GM21390 (cell line): ENCODE data around the gene ATP6V1D.
A peak's percentile ranks its signal among the peaks of the same experiment; 100 is the strongest.
"Not testable (repeated sequence)": the region's sequence is repeated elsewhere in the genome, so short reads cannot be mapped to it uniquely, and the experiment has no call there.

Source experiments
- ATAC-seq: cut with Tn5 transposase; IDR thresholded peaks from one replicate; pipeline ENCODE4 v1.9.1; 2021; ENCODE audit not compliant: unreplicated experiment

The ATP6V1D gene

DNA sequence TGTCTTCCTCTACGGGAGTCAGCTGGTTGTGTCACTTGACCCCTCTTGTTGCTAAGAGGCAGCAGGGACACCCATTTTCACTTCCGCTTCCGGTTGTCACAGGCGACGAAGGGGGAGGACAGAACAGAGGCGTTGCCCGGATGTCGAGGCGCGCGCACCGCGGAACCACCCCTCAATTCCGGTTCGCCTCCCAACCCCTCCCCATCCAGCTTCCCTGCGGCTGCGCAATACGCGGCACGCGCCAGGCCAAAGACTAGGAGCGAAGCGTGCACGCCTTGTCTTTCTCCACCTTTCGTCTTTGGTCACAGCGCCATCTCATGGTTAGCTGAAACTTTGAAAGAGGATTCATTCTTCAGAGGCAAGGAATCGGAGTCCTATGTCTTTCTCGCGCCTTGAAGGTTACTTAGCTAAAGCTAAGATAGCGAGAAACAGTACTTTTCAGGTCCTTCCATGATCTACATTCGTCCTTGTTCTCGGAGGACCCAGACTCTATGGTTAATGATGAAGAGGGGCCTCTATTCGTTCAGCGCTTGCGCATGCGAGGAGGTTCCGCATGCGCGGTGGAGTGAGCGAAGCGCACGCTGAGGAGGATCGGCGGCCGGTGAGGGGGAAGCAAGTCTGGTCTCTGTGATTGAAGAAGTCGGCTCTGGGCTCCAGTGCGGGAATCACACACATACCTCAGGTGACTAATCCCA is at the start of gene ATP6V1D, which contains the start of gene EIF2S1:
Gene ATP6V1D (minus strand): TSS at position 30 of the 695 bp plus-strand sequence. CDS start 106 bp downstream, outside the sequence.
Gene EIF2S1 (plus strand): TSS at position 554 of the 695 bp plus-strand sequence. CDS start 4,440 bp downstream, outside the sequence.
- peak; percentile 87 for ATAC-seq

DNA sequence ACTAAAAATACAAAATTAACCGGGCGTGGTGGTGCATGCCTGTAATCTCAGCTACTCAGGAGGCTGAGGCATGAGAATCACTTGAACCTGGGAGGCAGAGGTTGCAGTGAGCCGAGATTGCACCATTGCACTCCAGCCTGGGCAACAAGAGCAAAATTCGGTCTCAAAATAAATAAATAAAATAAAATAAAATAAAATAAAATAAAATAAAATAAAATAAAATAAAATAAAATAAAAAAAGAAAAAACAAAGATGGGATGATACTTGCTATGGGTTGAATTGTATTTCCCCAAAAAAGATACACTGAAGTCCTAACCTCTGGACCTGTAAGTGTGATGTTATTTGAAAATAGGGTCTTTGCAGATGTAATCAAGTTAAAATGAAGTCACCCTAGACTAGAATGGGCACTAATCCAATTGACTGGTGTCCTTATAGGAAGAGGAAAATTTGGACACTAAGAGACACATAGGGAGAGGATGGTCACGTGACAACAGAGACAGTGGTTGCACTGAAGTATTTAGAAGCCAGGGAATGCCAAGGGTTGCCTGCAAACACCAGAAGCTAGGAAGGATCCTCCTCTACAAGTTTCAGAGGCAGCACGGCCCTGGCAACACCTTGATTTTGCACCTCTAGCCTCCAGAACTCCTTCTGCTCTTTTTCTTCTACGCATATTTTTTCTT is 48.7 kb upstream of the ATP6V1D start:
- not testable (repeated sequence) for ATAC-seq

DNA sequence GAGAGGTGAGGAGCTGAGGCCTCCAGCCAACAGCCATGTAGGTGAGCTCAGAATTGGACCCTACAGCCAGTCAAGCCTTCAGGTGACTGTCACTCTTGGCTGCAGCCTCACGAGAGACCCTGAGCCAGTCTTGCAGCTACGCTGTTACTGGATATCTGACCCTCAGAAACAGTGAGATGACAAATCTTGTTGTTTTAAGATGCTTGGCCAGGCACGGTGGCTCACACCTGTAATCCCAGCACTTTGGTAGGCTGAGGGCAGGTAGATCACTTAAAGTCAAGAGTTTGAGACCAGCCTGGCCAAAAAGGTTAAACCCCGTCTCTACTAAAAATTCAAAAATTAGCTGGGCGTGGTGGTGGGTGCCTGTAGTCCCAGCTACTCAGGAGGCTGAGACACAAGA is 46.2 kb upstream of the ATP6V1D start:
- no peak for ATAC-seq

DNA sequence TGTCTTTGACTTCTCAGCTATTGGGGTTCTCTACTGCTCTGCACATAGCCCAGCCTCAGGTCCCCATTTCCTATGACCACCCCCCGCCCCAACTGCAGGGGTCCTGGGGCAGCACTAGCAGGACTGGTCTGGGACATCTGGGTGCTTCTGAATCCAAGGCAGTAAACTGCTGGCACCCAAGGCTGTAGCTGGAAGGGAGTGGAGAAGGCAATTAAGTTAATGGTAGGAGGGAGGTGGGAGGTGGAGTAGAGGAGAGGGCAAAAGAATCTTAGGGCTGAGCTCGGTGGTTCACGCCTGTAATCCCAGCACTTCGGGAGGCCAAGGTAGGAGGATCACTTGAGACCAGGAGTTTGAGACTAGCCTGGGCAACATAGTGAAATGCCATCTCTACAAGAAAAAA is 40.8 kb upstream of the ATP6V1D start:
- no peak for ATAC-seq

DNA sequence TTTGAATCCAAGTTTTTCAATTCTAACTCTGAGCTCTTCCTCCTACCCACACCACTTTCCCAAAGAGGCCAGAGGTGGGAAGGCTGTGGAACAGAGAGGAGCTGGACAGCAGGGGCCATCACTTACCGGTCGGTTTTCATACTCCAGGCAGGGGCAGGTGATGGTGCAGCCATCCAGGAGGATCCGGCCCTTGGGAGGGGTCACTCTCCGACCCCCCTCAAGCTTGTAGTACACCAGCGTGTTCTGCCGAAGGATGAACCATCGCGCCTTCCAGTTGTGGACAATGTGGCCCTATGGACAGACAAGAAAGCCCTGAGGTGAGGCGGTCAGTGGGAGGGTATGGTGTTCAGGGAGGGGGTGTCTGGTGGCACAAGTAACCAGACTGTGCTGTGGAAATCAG is 37.9 kb upstream of the ATP6V1D start:
- ATAC-seq, result no peak

DNA sequence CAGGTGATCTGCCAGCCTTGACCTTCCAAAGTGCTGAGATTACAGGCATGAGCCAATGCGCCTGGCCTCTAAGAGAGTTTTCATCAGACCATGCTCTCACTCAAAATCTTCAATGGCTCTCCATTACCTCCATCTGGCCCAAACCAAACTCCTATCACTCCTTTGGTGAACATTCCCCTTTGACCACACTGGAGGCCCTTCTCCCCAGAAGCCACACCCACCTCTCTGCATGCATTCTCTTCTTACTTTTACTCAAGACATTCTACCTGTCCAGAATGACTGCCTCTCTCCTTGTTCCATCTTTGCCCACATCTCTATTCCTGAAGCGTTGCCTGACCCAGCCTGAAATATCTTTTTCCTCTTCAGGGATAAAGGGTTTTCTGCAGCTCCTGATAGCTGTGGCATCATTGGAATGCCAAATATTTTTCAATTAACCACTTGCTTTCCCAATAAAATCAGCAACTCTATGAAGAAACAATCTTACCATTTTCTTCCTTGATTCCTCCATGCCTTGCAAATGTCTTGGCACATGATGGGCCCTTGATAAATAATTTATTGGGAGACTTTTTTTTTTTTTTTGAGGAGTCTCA is 36.9 kb upstream of the ATP6V1D start:
- ATAC-seq, result no peak

DNA sequence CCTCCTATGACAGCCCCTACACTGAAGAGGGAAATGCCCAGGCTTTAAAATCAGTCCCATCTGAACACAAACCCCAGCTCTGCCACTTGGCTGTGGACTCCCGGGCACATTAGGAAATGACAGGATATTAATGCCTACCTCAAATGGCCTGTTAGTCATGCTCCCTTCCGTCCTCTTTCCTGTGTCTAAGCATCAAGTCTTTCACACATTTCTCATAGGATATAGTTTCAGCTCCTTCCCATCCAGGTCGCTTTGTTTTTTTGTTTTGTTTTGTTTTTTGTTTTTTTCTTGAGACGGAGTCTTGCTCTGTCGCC is 36.2 kb upstream of the ATP6V1D start:
- ATAC-seq, result no peak

DNA sequence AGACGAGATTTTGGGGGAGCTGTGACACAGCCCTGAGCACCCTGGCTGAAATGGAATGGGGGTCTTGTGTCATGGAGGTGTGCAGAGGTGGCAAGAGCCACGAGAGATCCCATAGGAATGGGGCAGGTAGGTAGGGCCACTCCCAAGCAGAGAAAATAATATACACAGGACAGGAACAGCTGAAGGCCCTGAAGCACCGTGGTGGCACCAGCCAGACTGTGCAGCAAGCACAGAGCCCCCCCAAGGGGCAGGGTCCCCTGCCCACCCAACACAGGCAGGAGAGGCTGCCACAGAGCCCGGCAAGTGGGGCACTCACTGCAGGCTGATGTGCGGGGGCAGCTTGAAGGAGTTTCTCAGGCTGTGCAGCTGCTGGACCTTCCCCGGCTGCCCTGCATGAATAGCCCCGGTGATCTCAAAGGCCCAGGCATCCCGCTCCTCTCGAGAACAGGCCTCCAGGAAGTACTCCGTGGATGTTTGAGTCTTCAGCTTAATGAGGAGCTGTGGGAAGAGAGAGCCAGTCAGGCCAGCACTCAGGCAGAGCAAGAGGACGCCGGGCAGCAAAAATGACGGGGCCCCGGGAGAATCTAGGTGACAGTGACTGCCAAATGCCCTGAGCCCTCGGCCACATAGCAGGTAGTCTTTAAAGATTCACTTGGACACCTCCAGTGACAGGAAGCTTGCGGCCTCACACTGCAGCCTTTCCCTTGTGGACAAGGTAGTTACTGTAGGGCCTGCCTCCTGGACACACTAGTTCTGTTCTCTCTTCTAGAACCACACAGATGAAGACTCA is 35.7 kb upstream of the ATP6V1D start:
- ATAC-seq, result no peak

DNA sequence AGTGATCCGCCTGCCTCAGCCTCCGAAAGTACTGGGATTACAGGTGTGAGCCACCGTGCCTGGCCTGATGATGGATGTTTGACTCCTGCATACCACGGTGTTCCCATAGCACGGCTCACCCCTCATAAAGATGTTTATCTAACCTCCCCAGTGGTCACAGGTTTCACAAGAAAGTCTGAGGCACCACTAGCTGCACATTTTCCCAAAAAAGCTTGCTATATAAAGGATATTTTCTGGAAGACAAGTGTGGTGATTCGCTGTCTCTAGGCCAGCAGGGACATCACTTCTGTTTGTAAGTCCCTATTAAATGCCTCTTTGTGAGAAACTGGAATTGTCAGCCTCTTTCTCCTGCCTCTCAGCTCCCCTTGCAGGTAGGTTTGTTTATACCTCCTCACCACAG is 34.1 kb upstream of the ATP6V1D start:
- ATAC-seq, result no peak

DNA sequence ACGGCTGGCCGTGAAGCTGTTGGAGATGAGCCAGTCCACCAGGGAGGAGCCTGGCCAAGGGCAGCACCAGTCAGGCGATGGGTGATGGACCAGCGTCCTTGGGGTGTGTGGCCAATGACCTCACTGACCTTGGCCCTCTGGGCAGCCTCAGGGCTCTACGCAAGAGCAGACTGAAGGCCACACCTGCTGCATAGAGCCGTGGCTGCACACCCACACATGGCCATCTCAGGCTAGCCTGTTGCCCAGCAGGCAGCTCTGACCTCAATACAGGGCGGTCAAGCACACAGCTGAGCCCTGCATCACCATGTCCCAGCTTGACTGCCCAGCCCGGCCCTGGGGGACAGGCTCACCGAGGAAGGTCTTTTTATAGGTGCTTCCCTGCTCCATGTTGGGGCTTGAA is 33.2 kb upstream of the ATP6V1D start:
- ATAC-seq, result no peak

DNA sequence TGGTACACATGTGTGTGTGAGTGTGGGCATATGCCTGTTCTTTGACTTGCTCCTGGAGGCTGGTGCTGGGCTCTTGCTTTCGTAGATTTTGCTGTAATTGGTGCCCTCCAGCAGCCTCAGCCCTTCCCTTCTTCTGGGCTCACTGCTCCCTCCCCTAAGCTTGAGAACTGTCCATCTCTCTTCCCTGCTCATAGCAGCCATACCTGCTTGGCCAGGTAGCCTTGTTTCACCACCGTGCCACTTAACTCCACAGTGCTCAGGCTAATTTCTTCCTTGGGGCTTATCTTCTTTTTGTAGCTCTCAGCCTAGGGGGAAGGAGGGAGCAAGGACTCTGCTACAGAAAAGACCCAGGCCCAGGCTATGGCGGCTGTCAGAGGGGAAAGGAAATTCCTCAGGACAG is 32.5 kb upstream of the ATP6V1D start:
- no peak for ATAC-seq

DNA sequence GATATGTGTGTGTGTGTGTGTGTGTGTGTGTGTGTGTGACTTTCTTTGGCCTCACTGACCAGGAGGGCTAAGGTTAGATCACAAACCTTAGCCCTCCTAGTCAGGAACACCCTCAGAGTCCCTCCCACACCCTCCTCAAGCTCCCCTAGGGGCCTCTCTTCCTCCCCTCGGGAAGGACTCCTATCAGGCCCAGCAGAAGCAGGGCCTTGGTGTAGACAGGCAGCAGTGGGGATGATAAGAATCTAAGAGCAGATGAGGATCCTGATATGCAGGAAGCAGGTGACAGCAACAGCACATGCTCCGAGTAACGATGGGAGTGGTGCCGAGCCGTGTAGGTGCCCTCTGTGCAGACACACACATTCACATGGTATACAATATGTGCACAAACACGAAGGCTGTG is 31.7 kb upstream of the ATP6V1D start:
- ATAC-seq, result no peak

DNA sequence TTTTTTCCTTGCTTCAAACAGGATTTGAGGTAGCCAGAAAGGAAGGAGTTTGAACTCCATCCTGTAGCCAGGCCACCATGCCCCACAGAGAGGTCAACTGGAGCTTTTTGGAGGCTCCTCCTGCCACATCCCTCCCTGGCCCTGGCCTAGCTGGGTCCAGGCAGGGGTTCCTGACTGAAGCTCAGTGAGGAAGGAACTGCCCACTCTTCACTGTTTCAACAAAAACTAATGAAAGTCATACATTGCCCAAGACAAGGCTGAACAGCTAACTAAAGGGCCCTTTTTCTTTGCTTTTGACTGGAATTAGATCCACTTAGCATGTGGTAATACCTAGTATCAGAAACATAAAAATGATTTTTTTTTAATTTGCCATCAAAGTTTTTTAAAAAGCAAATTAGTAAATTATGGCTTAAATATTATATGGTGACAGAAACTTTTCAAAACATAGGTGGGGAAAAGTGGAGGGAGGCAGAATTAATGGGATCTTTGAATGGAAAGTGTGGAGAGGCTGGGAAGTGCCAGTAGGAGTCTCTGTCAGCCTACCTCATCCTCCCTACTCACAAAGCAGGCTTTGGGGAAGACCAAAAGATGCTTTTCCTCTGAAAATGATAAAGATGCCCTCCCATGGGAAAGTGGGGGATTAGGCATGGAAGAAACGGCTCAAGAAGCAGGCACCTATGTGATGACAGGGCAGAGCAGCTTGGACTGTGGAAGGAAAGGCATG is 30.4 kb upstream of the ATP6V1D start:
- no peak for ATAC-seq

DNA sequence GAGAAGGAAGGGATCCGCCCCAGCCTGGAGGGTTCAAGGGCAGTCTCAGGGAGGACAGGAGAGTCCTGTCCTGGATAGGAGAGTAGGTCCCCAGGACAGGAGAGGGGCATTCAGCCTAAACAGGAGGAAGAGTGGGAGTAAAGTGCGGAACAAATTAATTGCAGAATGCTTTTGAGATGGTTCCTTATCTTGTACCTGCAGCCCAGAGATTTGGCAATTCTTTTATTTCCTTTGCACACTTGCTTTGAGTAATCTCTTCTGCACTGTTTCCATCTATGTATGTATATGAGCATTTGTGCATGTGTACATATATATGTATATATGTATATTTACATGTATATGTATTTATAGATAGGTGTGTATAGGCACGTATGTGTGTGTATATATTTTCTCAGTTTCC is 29.7 kb upstream of the ATP6V1D start:
- no peak for ATAC-seq

DNA sequence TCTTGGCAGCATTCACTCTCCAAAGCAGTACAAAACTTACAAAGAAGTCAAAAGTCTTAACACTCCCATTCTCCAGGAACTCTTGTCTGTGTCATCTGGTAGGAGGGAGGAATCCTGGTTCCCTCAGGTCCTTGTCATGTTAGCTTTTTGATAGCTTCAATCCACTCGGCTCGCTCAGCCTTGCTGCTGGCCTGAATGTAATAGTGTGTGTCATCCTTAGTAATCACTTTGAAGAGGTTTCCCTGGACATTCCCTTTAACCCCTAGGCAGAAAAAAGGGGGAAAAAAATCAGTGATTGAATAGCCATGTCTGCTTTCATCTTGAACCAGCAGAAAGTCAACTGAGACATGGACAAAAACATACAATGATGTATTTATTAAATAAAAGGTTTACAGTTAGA is 27.6 kb upstream of the ATP6V1D start:
- ATAC-seq, result no peak

DNA sequence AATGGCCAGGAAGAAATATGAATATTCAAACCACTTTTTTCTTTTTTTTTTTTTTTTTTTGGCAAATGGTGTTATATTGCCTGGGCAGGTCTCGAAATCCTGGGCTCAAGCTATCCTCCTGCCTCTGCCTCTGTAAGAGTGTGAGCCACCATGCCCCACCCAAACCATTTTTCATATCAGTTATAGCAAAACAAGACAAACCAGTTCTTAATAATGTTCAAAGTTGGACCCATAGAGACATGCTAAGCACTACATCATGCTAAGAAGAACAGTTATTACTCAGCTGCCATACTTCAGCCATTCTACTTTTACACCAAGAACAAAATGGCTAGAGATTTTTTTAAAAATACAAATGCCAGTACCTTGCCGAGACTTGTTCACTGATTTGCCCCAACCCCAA is 26.0 kb upstream of the ATP6V1D start:
- ATAC-seq, result no peak

DNA sequence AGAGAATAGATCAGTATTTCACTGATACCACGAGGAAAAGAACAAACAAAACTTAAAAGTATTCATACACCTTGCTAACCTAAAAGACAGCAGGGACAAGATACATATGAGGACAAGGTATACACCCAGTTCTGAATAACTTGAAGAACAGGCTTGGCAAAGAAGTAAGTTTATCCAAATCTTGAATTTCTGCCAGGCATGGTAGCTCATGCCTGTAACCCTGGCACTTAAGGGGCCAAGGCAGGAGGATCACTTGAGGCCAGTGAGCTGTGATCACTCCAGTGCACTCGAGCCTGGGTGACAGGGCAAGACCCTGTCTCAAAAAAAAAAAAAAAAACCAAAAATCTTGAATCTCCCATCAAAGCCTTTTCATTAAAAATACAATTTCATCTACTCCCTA is 25.5 kb upstream of the ATP6V1D start:
- ATAC-seq, result no peak

DNA sequence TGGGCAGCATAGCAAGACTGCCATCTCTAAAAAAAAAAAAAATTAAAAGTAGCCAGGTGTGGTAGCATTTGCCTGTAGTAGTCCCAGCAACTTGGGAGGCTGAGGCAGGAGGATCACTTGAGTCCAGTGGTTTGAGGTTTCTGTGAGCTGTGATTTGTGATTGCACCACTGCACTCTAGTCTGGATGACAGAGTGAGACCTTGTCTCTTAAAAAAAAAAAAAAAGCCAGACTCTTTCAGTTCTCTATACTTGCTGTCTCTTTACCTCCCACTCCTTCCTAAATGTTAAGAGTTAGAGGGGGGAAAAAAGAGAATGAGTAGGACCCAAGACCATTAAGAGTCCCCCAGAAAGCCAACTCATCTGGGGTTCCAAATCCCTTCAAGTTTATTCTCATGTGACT is 18.3 kb upstream of the ATP6V1D start:
- ATAC-seq, result no peak

DNA sequence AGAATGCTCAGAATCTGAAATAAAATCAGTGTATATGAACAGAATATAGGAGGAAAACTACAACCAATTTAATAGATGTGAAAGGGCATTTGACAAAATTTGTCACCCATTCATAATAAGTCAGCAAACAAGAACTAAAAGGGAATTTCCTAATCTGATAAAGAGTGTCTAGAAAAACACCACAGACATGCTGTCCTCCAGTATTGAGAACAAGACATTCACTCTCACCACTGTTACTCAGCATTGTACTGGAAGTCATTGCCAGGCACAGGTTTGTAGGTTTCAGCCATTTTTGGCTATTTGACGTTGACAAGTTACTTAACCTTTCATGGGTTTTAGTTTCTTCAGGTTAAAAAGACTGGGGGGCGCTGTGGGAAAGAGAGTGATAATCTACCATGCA is 13.7 kb upstream of the ATP6V1D start:
- no peak for ATAC-seq

DNA sequence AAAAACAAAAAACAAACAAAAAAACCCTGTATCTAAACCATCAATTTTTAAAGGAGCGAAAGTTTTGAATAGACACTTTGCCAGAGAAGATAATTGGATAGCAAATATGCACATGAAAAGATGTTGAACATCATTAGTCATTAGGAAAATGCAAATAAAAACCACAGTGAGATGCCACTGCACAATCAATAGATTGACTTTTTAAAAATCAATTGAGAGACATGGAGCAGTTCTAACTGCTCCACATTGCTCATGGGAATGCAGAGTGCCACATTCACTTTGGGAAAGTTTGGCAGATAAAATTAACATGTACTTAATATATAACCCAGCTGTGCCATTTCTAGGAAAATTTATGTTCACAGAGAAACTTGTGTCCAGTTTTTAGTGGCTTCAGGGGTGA is 13.2 kb upstream of the ATP6V1D start:
- ATAC-seq, result no peak
